PC-3 (cell line): ENCODE measurements around the gene DHX29. TPM values are rescaled to one million over a fixed set of nuclear protein-coding genes. Genes with fewer than 3 reads are reported as not detected.

ENCODE experiments used
- ATAC-seq: fragments of 200-7000 bp; cut with Tn5 transposase; 2 replicates; pipeline ENCODE4 v1.9.1; 2020; ENCODE audit warnings: mild to moderate bottlenecking, moderate library complexity
- BruUV-seq: library from RNA; stranded (reverse); fragments of 400-500 nt; replicated peaks from 2 replicates; lab custom pipeline; 2021; lab: Mats Ljungman, UMichigan
- CTCF ChIA-PET: fragments of 300-600 bp; sonication (Branson Sonifier 250); formaldehyde crosslinking; loops from one replicate; lab custom pipeline; 2022; ENCODE audit warnings: antibody characterized with exemption; lab: Charles Lee
- POLR2A ChIA-PET: fragments of 300-600 bp; sonication (Branson Sonifier 250); formaldehyde crosslinking; loops from one replicate; lab custom pipeline; 2022; ENCODE audit warnings: antibody characterized with exemption; ENCODE audit not compliant: unreplicated experiment; lab: Charles Lee
- DNase-seq: peaks from one replicate; pipeline ENCODE4 v3.0.0-alpha.2; 2015
- H2AFZ ChIP-seq: fragments of 300-600 bp; sonication (generic); 2 replicates; pipeline ENCODE4 v1.6.0; 2016; ENCODE audit warnings: antibody characterized with exemption, low read length
- H3F3A ChIP-seq: fragments of 300-600 bp; sonication (generic); one replicate; pipeline ENCODE4 v1.6.0; 2017; ENCODE audit warnings: antibody characterized with exemption, low read length, control low read depth, mild to moderate bottlenecking; ENCODE audit not compliant: unreplicated experiment
- H3K27ac ChIP-seq: fragments of 300-600 bp; sonication (generic); 2 replicates; pipeline ENCODE4 v1.5.1; 2016; ENCODE audit warnings: mild to moderate bottlenecking, low read length
- H3K27me3 ChIP-seq: fragments of 300-600 bp; sonication (generic); 2 replicates; pipeline ENCODE4 v1.6.1; 2016; ENCODE audit warnings: low read length, mixed read lengths
- H3K36me3 ChIP-seq: fragments of 300-600 bp; sonication (generic); 2 replicates; pipeline ENCODE4 v1.6.1; 2016; ENCODE audit warnings: low read depth, mixed run types, low read length, mixed read lengths
- H3K4me1 ChIP-seq: fragments of 300-600 bp; sonication (generic); 2 replicates; pipeline ENCODE4 v1.5.1; 2016; ENCODE audit warnings: low read length; ENCODE audit not compliant: insufficient read depth
- H3K4me2 ChIP-seq: fragments of 300-600 bp; sonication (generic); 2 replicates; pipeline ENCODE4 v1.6.0; 2016; ENCODE audit warnings: low read length
- H3K4me3 ChIP-seq: fragments of 300-600 bp; sonication (generic); 2 replicates; pipeline ENCODE4 v1.5.1; 2016; ENCODE audit warnings: mild to moderate bottlenecking, low read length, mixed read lengths
- H3K79me2 ChIP-seq: fragments of 300-600 bp; sonication (generic); 2 replicates; pipeline ENCODE4 v1.6.1; 2017; ENCODE audit warnings: low read length, mixed read lengths
- H3K9ac ChIP-seq: fragments of 300-600 bp; sonication (generic); 2 replicates; pipeline ENCODE4 v1.6.0; 2016; ENCODE audit warnings: mild to moderate bottlenecking, low read length
- H3K9me2 ChIP-seq: fragments of 300-600 bp; sonication (generic); replicated peaks from 2 replicates; pipeline ENCODE4 v1.6.1; 2016; ENCODE audit warnings: mixed run types, low read length, mixed read lengths
- H3K9me3 ChIP-seq: fragments of 300-600 bp; sonication (generic); 2 replicates; pipeline ENCODE4 v1.6.1; 2016; ENCODE audit warnings: low read length, mixed read lengths
- H4K20me1 ChIP-seq: fragments of 300-600 bp; sonication (generic); 2 replicates; pipeline ENCODE4 v1.6.1; 2016; ENCODE audit warnings: low read length, mixed read lengths
- EZH2 ChIP-seq: fragments of 300-600 bp; sonication (generic); IDR thresholded peaks from one replicate; pipeline ENCODE4 v1.6.1; 2017; ENCODE audit warnings: antibody characterized with exemption, mild to moderate bottlenecking, low read length; ENCODE audit not compliant: unreplicated experiment
- EZH2phosphoT487 ChIP-seq: fragments of 300-600 bp; sonication (generic); IDR thresholded peaks from 2 replicates; pipeline ENCODE4 v1.6.1; 2018; ENCODE audit warnings: mild to moderate bottlenecking, antibody characterized with exemption, low read length, borderline replicate concordance
- intact Hi-C: fragments of 100-400 bp; cut with micrococcal nuclease; formaldehyde crosslinking; loops from 2 replicates; pipeline ENCODE4 v1.9.0; 2023
- total RNA-seq: library from RNA; depleted of rRNA; stranded (reverse); fragments of >200 nt; gene quantifications from 2 replicates; pipeline ENCODE4 v1.2.3, GENCODE V29; 2014
- TF ChIP-seq, protein P1 (sequence below): fragments of 300-600 bp; sonication (generic); conservative IDR thresholded peaks from 2 replicates; pipeline ENCODE4 v1.5.1; 2017; ENCODE audit warnings: antibody characterized with exemption, low read depth, mild to moderate bottlenecking, low read length

DHX29 gene
- total RNA-seq, 1 experiment from 2014 or later: 13.4 TPM

DNA sequence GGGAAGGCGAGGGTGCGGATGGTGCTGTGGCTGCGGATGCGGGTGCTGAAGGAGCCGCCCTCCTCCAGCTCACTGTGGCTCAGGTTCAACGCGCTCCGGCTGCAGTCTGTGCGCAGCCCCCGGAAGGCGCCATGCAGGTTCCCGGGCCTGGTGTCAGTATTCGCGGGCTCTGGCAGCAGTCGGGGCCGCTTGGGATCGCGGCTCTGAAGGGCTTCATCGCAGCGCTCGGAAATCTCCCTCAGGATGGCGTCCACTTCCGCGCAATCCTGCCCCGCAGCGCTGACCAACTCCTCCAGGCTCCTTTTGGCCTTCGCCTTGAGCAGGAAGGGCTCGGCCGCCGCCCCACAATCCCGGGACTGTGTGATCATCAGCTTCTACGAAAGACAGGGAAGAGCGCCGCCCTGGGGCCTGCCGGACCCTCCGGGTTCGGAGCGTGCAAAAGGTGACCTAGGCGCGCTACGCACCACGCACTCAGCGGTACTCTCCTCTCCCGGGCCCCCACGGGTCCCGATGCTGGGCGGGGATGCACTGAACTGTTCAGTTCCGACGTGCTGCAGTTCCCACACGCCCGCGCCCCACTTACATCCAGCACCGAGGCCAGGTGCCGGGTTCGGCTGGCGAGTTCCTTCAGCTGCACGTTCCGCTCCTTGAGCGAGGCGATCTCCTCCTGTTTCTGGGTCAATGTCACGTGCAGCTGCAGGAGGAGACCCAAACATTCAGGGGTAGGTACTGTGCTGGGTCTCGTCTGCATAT, 86.9 kb downstream of the DHX29 start:
- CTCF ChIA-PET: no interaction called here
- H3K9me2 ChIP-seq: no peaks in the 10 kb centered on the region
- POLR2A ChIA-PET: no interaction called here
- H2AFZ ChIP-seq: no peak overlapping the region
- DNase-seq (no peak), ATAC-seq (no peak)
- TF ChIP-seq EZH2: no peak
- no peak for TF ChIP-seq EZH2phosphoT487
- TF ChIP-seq, protein P1, sequence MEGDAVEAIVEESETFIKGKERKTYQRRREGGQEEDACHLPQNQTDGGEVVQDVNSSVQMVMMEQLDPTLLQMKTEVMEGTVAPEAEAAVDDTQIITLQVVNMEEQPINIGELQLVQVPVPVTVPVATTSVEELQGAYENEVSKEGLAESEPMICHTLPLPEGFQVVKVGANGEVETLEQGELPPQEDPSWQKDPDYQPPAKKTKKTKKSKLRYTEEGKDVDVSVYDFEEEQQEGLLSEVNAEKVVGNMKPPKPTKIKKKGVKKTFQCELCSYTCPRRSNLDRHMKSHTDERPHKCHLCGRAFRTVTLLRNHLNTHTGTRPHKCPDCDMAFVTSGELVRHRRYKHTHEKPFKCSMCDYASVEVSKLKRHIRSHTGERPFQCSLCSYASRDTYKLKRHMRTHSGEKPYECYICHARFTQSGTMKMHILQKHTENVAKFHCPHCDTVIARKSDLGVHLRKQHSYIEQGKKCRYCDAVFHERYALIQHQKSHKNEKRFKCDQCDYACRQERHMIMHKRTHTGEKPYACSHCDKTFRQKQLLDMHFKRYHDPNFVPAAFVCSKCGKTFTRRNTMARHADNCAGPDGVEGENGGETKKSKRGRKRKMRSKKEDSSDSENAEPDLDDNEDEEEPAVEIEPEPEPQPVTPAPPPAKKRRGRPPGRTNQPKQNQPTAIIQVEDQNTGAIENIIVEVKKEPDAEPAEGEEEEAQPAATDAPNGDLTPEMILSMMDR: no peak
- BruUV-seq: no TSS peak
- no peaks in the 10 kb centered on the region for H3K9me3 ChIP-seq
- H3K4me2 ChIP-seq: no peak overlapping the region
- no peak overlapping the region for H3K4me3 ChIP-seq
- no peaks in the 10 kb centered on the region for H3F3A ChIP-seq
- H3K79me2 ChIP-seq: no peaks in the 10 kb centered on the region
- H3K4me1 ChIP-seq: peaks cover 14% of the 10 kb centered on the region
- no peak overlapping the region for H3K9ac ChIP-seq
- intact Hi-C loops: no loop called here
- no peaks in the 10 kb centered on the region for H3K36me3 ChIP-seq
- no peaks in the 10 kb centered on the region for H3K27me3 ChIP-seq
- no peaks in the 10 kb centered on the region for H4K20me1 ChIP-seq
- no peak overlapping the region for H3K27ac ChIP-seq

DNA sequence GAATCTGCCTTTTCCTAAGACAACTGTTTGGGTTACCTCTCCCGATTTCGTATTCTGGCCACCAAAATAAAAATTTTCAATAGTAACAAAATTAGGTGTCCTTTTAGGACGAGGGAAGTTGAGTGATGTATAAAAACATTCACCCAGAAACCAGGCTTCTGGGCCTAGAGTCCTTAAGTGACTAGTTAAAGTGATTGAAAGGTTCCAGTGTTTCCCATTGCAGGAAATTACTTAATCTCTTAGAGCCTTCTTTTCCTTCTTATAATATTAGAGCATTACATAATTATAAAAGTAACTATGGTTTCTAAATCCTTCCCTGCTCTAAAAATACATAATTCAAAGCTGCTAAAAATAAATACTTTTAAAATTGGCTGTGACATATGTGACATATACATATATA, 87.7 kb downstream of the DHX29 start:
- Histone ChIP-seq H3K4me3 (no peak overlapping the region), H3K9ac (no peak overlapping the region), H4K20me1 (no peaks in the 10 kb centered on the region), H3K9me2 (no peaks in the 10 kb centered on the region), H3K4me1 (peaks cover 14% of the 10 kb centered on the region), H3K27ac (no peak overlapping the region), H2AFZ (no peak overlapping the region), H3K27me3 (no peaks in the 10 kb centered on the region), H3K9me3 (no peaks in the 10 kb centered on the region), H3K79me2 (no peaks in the 10 kb centered on the region), H3F3A (no peaks in the 10 kb centered on the region), H3K36me3 (no peaks in the 10 kb centered on the region), H3K4me2 (no peak overlapping the region)
- CTCF ChIA-PET: no interaction called here
- intact Hi-C loops: no loop called here
- POLR2A ChIA-PET: no interaction called here
- DNase-seq (no peak), ATAC-seq (no peak)
- TF ChIP-seq EZH2 (no peak), EZH2phosphoT487 (no peak)
- TF ChIP-seq, protein P1: no peak
- BruUV-seq: no TSS peak

DNA sequence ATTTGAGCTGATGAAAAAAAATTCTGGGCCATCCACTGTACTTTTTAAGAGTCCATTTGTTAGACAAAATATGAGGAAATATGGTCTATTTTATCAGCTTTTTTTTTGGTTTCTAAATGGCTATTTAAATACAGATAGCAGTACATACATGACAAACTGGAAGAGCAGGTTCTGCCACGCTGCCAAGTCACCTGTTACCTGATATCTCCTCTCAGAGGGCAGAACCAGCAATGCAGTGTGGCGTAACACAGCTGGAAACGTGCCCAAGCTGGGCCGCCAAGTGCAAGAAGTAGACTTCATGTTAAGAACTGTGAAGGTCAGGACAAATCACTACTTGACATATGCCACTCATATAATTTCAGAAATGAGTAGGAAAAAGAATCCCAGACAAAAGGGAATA, 88.5 kb downstream of the DHX29 start:
- Histone ChIP-seq H3K4me2 (peak overlapping the region; percentile 69), H3K9ac (no peak overlapping the region), H3K4me3 (no peak overlapping the region), H3K9me3 (no peaks in the 10 kb centered on the region), H2AFZ (no peak overlapping the region), H3K27ac (no peak overlapping the region), H3K9me2 (no peaks in the 10 kb centered on the region), H4K20me1 (no peaks in the 10 kb centered on the region), H3K27me3 (no peaks in the 10 kb centered on the region), H3K79me2 (no peaks in the 10 kb centered on the region), H3K36me3 (no peaks in the 10 kb centered on the region), H3K4me1 (peaks cover 14% of the 10 kb centered on the region), H3F3A (no peaks in the 10 kb centered on the region)
- ChIA-PET POLR2A (interaction anchor here (0.5 kb wide), 1 partner anchor 32 kb away, joined by 10 read pairs; no protein-coding TSS in a partner anchor), CTCF (interaction anchor here (0.5 to 0.6 kb wide), 2 partner anchors 31 to 47 kb away, joined by 3 read pairs; no protein-coding TSS in a partner anchor)
- peak; percentile 79 for DNase-seq
- no TSS peak for BruUV-seq
- intact Hi-C loops: no loop called here
- TF ChIP-seq EZH2 (no peak), EZH2phosphoT487 (no peak)
- TF ChIP-seq, protein P1: no peak
- ATAC-seq: no peak
